Fibroblast of pulmonary artery (primary cell): Measurements from ENCODE around the gene GALNT15.

Experiments
- DNase-seq: peaks from one replicate; pipeline ENCODE4 v3.0.0-alpha.2; 2010; ENCODE audit warnings: low read depth
- H3K4me3 ChIP-seq: replicated peaks from 2 replicates; pipeline ENCODE4 v1.5.1; 2011; ENCODE audit warnings: low read depth, mild to moderate bottlenecking, control low read depth, low read length, moderate library complexity
- CTCF ChIP-seq: IDR thresholded peaks from 2 replicates; pipeline ENCODE4 v1.5.1; 2011; ENCODE audit warnings: mild to moderate bottlenecking, control low read depth, low read length, inconsistent platforms; ENCODE audit errors: missing control alignments

The GALNT15 gene

GRCh38 chr3:16191591-16191990 lies 17.1 kb downstream of the GALNT15 start:
- DNase-seq, result peak; percentile 38
- TF ChIP-seq CTCF, result no peak
- H3K4me3 ChIP-seq, result no peak overlapping the region

GRCh38 chr3:16192176-16192811 lies 17.8 kb downstream of the GALNT15 start:
- no peak for DNase-seq
- no peak for TF ChIP-seq CTCF
- H3K4me3 ChIP-seq, result no peak overlapping the region

GRCh38 chr3:16198427-16198826 lies 23.9 kb downstream of the GALNT15 start:
- no peak overlapping the region for H3K4me3 ChIP-seq
- no peak for DNase-seq
- no peak for TF ChIP-seq CTCF

GRCh38 chr3:16199769-16200168 lies 25.3 kb downstream of the GALNT15 start:
- H3K4me3 ChIP-seq, result no peak overlapping the region
- DNase-seq, result no peak
- TF ChIP-seq CTCF, result no peak

- no peak for TF ChIP-seq CTCF
- no peak for DNase-seq
- H3K4me3 ChIP-seq, result no peak overlapping the region
Observed at GRCh38 chr3:16200411-16200810, 25.9 kb downstream of the GALNT15 start.

- no peak for TF ChIP-seq CTCF
- H3K4me3 ChIP-seq, result no peak overlapping the region
- DNase-seq, result peak; percentile 33
Observed at GRCh38 chr3:16203031-16203430, 28.6 kb downstream of the GALNT15 start.
